Measurements from ENCODE around the gene NPIPB6. TPM values are rescaled to one million over a fixed set of nuclear protein-coding genes. Genes with fewer than 3 reads are reported as not detected.

NPIPB6 gene
- total RNA-seq, 1 donor from 2014 or later = 0.40 TPM

GRCh38 chr16:28307936-28308335, 55.4 kb downstream of the NPIPB6 start:
- intact Hi-C loops (cut with micrococcal nuclease) = no loop called here
- ATAC-seq (no peak), DNase-seq (no peak)

- DNase-seq (peak; percentile 72), ATAC-seq (peak; percentile 43)
- intact Hi-C loops (cut with micrococcal nuclease) = no loop called here
Observed at GRCh38 chr16:28304214-28304613, 59.1 kb downstream of the NPIPB6 start.

DNA sequence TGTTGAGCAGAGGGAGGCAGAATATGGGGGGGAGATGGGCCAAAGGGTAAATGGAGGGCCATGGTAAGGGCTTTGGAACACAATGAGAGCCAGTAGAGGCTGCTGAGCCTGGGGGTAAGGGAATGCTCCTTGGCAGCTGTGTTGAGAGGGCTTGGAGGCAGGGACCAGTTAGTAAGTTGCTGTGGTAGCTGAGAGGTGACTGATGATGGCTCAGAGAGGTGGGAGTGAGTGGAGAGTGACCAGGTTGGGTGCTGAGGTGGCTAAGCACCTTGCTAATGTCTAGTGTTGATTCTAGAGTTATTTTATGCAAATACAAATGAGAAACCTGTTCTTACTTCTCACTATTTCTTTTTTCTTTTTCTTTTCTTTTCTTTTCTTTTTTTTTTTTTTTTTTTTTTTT, 60.2 kb downstream of the NPIPB6 start:
- ATAC-seq = no peak

GRCh38 chr16:28301620-28302019, 61.7 kb downstream of the NPIPB6 start:
- DNase-seq (no peak), ATAC-seq (no peak)
- intact Hi-C loops (cut with micrococcal nuclease) = no loop called here

More for the DNA sequence above, 60.2 kb downstream of the NPIPB6 start:
- intact Hi-C loops (cut with micrococcal nuclease) = no loop called here
- DNase-seq = no peak

- intact Hi-C loops (cut with micrococcal nuclease) = no loop called here
- ATAC-seq = peak; percentile 87
- no peak for DNase-seq
Observed at GRCh38 chr16:28301154-28301553, 62.2 kb downstream of the NPIPB6 start.

DNA sequence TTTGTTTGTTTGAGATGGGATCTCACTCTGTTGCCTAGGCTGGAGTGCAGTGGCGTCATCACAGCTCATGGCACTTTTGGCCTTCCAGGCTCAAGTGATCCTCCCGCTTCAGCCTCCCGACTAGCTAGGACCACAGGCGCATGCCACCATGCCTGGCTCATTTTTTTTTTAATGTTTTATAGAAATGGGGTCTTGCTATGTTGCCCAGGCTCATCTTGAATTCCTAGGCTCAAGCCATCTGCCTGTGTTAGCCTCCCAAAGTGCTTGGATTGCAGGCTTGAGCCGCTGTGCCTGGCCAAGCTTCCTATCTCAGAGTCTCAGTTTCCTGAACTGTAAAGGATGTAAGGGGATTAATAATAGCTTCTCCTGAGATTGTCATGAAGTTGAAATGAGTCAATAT, 63.0 kb downstream of the NPIPB6 start:
- intact Hi-C loops (cut with micrococcal nuclease) = no loop called here
- no peak for DNase-seq
- ATAC-seq = no peak

DNA sequence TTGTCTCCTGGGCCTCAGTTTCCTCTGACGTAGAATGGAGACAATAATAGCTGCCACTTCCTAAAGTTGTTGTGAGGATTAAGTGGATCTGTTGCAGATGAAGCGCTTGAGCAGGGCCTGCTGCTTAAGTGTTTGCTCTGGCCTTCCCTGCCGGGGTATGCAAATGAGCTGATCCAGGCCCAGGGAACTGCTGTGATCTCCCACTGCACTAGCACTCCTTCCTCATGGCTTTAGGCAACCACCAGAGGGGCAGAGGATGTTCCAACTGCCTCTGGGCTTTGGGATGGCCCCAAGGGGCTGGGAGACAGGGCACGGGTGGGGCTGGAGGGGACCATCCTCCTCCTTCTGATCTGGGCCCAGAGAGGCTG, 64.8 kb downstream of the NPIPB6 start:
- intact Hi-C loops (cut with micrococcal nuclease) = no loop called here
- ATAC-seq (no peak), DNase-seq (no peak)

DNA sequence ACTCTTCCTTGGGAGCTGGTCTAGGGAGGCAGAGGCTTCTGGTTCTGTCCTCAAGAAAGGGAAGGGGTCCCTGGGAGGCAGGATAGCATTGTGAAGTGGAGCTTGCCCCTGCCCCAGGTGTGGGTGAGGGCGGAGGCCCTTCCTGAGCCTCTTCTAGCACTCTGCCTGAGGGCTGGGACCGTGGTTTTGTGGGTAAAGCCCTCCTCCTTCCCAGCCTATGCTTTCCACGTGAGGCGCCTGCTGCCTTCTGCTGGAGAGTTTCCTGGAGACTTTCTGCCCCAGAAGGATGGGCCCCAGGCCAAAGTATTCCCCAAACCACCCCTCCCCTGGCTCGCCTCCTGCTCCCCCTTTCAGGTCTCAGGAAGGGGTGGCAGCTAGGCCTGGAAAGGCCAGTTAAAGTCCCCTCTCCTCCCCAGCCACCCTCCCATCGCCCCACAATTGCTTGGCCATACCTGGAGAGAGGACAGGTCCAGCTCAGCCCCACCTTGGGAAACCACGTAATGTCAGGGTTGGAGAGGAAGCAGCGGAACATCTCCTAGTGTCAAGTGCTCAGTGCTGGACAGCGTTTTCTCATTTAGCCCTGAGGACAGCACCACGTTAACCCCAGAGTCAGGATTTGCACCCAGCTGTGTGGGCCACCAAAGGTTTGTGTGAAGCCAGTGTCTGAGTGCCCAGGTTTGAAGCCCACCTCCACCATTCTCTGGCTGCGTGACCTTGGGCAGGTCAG, 65.4 kb downstream of the NPIPB6 start:
- DNase-seq = no peak
- no peak for ATAC-seq
- intact Hi-C loops (cut with micrococcal nuclease) = no loop called here

GRCh38 chr16:28297308-28297707, 66.0 kb downstream of the NPIPB6 start:
- intact Hi-C loops (cut with micrococcal nuclease) = no loop called here
- no peak for DNase-seq
- ATAC-seq = no peak

DNA sequence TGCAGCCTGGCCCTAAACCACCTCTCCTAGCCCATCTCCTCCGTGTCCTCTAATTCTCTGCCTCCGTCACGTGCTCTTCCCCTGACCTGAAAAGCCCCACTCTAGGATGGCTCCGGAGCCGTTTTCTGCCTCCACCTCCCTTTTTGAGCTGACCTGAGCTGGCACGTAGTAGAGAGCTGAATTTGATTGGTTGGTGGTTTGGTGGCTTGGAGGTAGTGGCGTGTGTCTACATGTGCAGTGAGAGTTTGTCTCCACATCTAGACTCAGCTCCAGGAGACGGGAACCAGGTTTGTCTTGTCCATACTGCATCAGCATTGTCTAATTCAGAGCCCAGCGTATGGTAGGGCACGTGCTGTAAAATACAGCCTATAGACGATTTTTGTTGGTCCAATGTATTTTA, 68.0 kb downstream of the NPIPB6 start:
- intact Hi-C loops (cut with micrococcal nuclease) = no loop called here
- no peak for ATAC-seq
- DNase-seq = no peak

- intact Hi-C loops (cut with micrococcal nuclease) = no loop called here
- ATAC-seq (no peak), DNase-seq (no peak)
Observed at GRCh38 chr16:28294201-28294600, 69.1 kb downstream of the NPIPB6 start.

GRCh38 chr16:28293601-28293960, 69.7 kb downstream of the NPIPB6 start:
- no peak for DNase-seq
- no peak for ATAC-seq
- intact Hi-C loops (cut with micrococcal nuclease) = no loop called here

DNA sequence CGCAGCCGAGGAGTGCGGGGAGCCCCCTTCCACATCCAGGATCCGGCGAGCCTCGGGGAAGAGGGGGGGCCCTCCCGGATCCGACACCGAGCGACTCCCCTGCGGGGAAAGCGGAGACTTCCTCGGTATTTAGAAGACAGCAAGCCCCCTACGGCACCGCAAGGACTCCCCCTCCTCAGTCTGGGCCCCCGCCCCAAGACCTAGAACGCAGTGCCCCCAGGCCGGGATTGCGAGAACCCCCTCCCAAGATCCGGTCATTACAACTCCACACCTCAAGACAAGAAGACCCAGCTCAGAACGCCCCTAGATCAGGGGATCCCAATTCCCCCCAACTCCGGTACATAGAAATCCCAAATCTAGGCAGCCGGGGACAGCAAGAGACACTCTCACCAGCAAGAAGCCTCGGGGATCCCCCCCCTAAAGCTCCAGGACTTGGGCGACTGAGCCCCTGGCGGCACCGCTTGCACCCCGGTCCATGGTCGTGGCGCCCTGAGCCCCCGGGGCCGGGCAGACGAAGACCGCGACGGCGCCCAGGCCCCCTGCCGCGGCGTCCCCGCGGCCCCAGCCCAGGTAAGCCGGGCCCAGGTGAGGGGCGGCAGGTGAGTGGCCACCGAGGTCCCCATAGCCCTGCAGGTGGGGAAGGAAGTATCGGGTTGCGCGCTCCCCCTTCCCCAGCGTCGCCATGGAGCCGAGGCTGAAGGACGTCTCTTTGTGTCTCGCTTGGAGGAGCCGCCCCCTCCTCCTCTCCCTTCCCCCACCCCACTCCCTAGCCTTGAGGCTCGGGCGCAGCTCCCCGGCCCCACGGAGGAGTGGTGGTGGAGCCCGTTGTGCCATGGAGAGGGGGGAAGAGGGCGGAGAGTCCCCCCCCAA, 70.3 kb downstream of the NPIPB6 start:
- DNase-seq = no peak
- intact Hi-C loops (cut with micrococcal nuclease) = no loop called here
- ATAC-seq = peak; percentile 4

Small RNA genes within 50 kb of the gene (microRNA-seq; reads per million reads assigned to microRNA genes)
- not detected for gene MIR6862-1 (ENCODE audit: borderline number of aligned reads)

Other genes starting within 250 kb of the NPIPB6 start
- gene XPO6, start 151.5 kb downstream of the NPIPB6 start, total RNA-seq = 25.7 TPM
- 2.8 TPM for gene SBK1, start 71.0 kb downstream of the NPIPB6 start, total RNA-seq
- gene EIF3CL, start 40.3 kb upstream of the NPIPB6 start, total RNA-seq = 28.2 TPM
- gene NPIPB7, start 108.8 kb upstream of the NPIPB6 start, total RNA-seq = not detected
- 13.4 TPM for gene CLN3, start 128.6 kb upstream of the NPIPB6 start, total RNA-seq
- gene APOBR, start 131.1 kb upstream of the NPIPB6 start, total RNA-seq = 0.47 TPM
- not detected for gene IL27, start 143.3 kb upstream of the NPIPB6 start, total RNA-seq
- gene NUPR1, start 175.5 kb upstream of the NPIPB6 start, total RNA-seq = 37.2 TPM
- gene SGF29, start 190.4 kb upstream of the NPIPB6 start, total RNA-seq = 20.4 TPM
- 1.1 TPM for gene SULT1A2, start 233.5 kb upstream of the NPIPB6 start, total RNA-seq
- 15.5 TPM for gene SULT1A1, start 246.5 kb upstream of the NPIPB6 start, total RNA-seq

Data from left ventricle myocardium superior (tissue), 1 donor.